Myocyte (in vitro differentiated cells): Measurements from ENCODE around the gene ZBTB3. TPM values are rescaled to one million over a fixed set of nuclear protein-coding genes. Genes with fewer than 3 reads are reported as not detected.
"Not testable (repeated sequence)": the region's sequence is repeated elsewhere in the genome, so short reads cannot be mapped to it uniquely, and the experiment has no call there.

Experiments
- DNase-seq: peaks from one replicate; pipeline ENCODE4 v3.0.0-alpha.2; 2012; ENCODE audit warnings: low read depth
- total RNA-seq: library from RNA; depleted of rRNA; stranded (reverse); fragments of >200 nt; gene quantifications from 2 replicates; pipeline ENCODE4 v1.2.3, GENCODE V29; 2014

The ZBTB3 gene
- total RNA-seq, 1 donor from 2014 or later = 6.6 TPM

GRCh38 chr11:62757846-62758788 lies 4.2 kb upstream of the ZBTB3 start:
- DNase-seq = no peak

GRCh38 chr11:62755086-62755615 lies 1.2 kb upstream of the ZBTB3 start:
- no peak for DNase-seq

- DNase-seq = no peak
Observed at GRCh38 chr11:62752994-62753735, 795 bp downstream of the ZBTB3 start.

GRCh38 chr11:62752177-62752785 lies 1.7 kb downstream of the ZBTB3 start:
- no peak for DNase-seq

GRCh38 chr11:62749931-62750330 lies 4.0 kb downstream of the ZBTB3 start:
- DNase-seq = not testable (repeated sequence)

- no peak for DNase-seq
Observed at GRCh38 chr11:62747475-62748160, 6.3 kb downstream of the ZBTB3 start.

GRCh38 chr11:62737196-62737595 lies 16.8 kb downstream of the ZBTB3 start:
- DNase-seq = no peak

- DNase-seq = peak; percentile 6
Observed at GRCh38 chr11:62732830-62733229, 21.1 kb downstream of the ZBTB3 start.

GRCh38 chr11:62730076-62730475 lies 23.9 kb downstream of the ZBTB3 start:
- DNase-seq = not testable (repeated sequence)

GRCh38 chr11:62728171-62728988 lies 25.6 kb downstream of the ZBTB3 start, which contains the start of gene TTC9C:
TSS of gene TTC9C (plus strand) at chr11:62728486. CDS start at chr11:62728849, 363 bp downstream.
- peak; percentile 88 for DNase-seq

GRCh38 chr11:62727872-62728170 lies 26.1 kb downstream of the ZBTB3 start:
- peak; percentile 99 for DNase-seq

- peak; percentile 99 for DNase-seq
Observed at GRCh38 chr11:62727165-62727871, 26.6 kb downstream of the ZBTB3 start, which contains the start of gene HNRNPUL2. TSS of gene HNRNPUL2 (minus strand) at chr11:62727457. CDS start at chr11:62727156, 301 bp downstream.

GRCh38 chr11:62726915-62727164 lies 27.1 kb downstream of the ZBTB3 start:
- no peak for DNase-seq

- DNase-seq = peak; percentile 2
Observed at GRCh38 chr11:62726156-62726914, 27.6 kb downstream of the ZBTB3 start.

- peak; percentile 2 for DNase-seq
Observed at GRCh38 chr11:62725646-62726045, 28.3 kb downstream of the ZBTB3 start.

GRCh38 chr11:62724171-62724570 lies 29.8 kb downstream of the ZBTB3 start:
- no peak for DNase-seq

- no peak for DNase-seq
Observed at GRCh38 chr11:62721994-62722393, 32.0 kb downstream of the ZBTB3 start.

GRCh38 chr11:62719302-62719978 lies 34.5 kb downstream of the ZBTB3 start:
- no peak for DNase-seq
